Hepatocyte (in vitro differentiated cells): Measurements from ENCODE around the gene FGB.

Experiments used
- CTCF ChIP-seq: fragments of 200-600 bp; sonication (generic); IDR thresholded peaks from 2 replicates; pipeline ENCODE4 v1.5.1; 2016; ENCODE audit warnings: antibody characterized with exemption, mild to moderate bottlenecking; ENCODE audit not compliant: poor library complexity
- EZH2 ChIP-seq: fragments of 200-600 bp; sonication (generic); IDR thresholded peaks from 2 replicates; pipeline ENCODE4 v1.6.1; 2016; ENCODE audit warnings: antibody characterized with exemption, mild to moderate bottlenecking, borderline replicate concordance
- EZH2phosphoT487 ChIP-seq: fragments of 200-600 bp; sonication (generic); IDR thresholded peaks from one replicate; pipeline ENCODE4 v1.6.1; 2018; ENCODE audit warnings: antibody characterized with exemption, mild to moderate bottlenecking, low read depth, moderate library complexity; ENCODE audit not compliant: unreplicated experiment, severe bottlenecking

GRCh38 chr4:154560824-154561231, 2.0 kb upstream of the FGB start:
- no peak for TF ChIP-seq CTCF
- no peak for TF ChIP-seq EZH2
- TF ChIP-seq EZH2phosphoT487, result no peak
